Stimulated activated naive CD8-positive, alpha-beta T cell treated with anti-CD3 and anti-CD28 coated beads, Interleukin-15, Interleukin-2, amounts not matched to agents 100 ng/mL and 50 ng/mL, for 24 hours (primary cell): ENCODE measurements around the gene MAP4K4.
A peak's percentile ranks its signal among the peaks of the same experiment; 100 is the strongest.
"Not testable (repeated sequence)": the region's sequence is repeated elsewhere in the genome, so short reads cannot be mapped to it uniquely, and the experiment has no call there.

Experiments used
- H3K27ac Mint-ChIP-seq: one replicate; pipeline ENCODE4 v1.8.0; 2021; ENCODE audit warnings: mild to moderate bottlenecking, mixed read lengths
- H3K27me3 Mint-ChIP-seq: one replicate; pipeline ENCODE4 v1.8.0; 2021; ENCODE audit warnings: mixed read lengths
- H3K36me3 Mint-ChIP-seq: one replicate; pipeline ENCODE4 v1.8.0; 2021; ENCODE audit warnings: low read depth, mixed read lengths
- H3K4me1 Mint-ChIP-seq: one replicate; pipeline ENCODE4 v1.8.0; 2021; ENCODE audit warnings: low read depth, mixed read lengths
- H3K4me3 Mint-ChIP-seq: one replicate; pipeline ENCODE4 v1.8.0; 2021; ENCODE audit warnings: mild to moderate bottlenecking, mixed read lengths
- H3K9me3 Mint-ChIP-seq: one replicate; pipeline ENCODE4 v1.8.0; 2021; ENCODE audit warnings: mixed read lengths

The MAP4K4 gene

DNA sequence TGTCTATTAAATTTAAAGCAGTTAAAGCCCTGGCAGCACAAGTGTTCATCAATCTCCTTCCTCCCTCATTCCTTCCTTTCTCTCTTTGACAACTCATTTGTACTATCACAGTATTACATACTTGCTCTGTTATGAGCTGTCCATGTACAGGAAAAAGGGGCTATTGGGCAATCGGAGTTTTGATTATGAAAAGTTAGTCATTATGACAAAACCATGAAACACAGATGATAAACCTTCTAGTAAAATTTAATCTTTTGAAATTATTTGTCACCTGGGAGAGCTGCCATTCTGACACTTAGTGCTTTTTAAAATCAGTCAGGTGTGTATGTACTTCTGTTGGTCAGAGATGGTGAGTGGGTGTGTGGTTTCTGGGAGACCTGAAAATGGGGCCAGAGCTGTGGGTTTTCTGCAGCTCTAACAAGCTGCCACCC is 39.4 kb downstream of the MAP4K4 start:
- H3K27ac Mint-ChIP-seq = peak overlapping the region; percentile 78
- H3K9me3 Mint-ChIP-seq = no peaks in the 10 kb centered on the region
- peak overlapping the region; percentile 30 for H3K4me3 Mint-ChIP-seq
- H3K4me1 Mint-ChIP-seq = peaks cover 96% of the 10 kb centered on the region
- H3K36me3 Mint-ChIP-seq = peaks cover 6% of the 10 kb centered on the region
- no peaks in the 10 kb centered on the region for H3K27me3 Mint-ChIP-seq

DNA sequence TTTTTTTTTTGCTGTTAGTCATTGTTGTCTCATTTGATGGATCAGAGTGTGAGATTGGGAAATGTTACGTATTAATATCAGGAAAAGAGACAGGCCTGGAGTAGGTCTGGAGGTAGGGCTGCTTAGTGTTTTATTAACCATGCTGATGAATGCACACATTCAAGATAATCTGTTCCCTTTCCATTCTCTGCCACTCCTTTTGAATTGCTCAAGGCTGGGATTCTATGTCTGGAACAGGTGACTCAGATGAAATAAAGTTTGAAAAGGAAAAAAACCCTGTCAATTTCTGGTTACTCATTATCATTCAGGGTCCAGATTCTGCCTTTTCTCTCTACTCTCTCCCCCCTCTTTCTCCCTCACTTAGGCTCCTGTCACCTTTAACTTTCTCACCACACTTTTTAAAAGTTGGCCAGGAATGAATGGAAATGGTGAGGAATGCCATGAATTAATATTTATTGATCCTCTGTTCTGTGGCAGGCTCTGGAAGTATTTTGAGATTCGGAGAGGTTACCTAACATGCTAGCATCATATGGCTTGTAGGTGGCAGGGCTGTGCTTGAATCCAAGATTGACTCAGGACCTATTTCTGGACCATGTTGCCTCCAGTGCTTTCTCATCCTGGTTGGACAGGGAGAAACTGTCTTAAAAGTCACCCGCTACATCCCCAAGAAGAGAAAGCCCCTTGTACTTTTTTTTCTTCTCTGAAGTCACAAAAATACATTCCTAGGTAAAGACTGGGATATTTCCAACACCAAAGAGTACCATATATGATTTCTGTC is 40.2 kb downstream of the MAP4K4 start:
- H3K9me3 Mint-ChIP-seq = no peaks in the 10 kb centered on the region
- peak overlapping the region; percentile 69 for H3K27ac Mint-ChIP-seq
- peak overlapping the region; percentile 52 for H3K4me3 Mint-ChIP-seq
- no peaks in the 10 kb centered on the region for H3K27me3 Mint-ChIP-seq
- peaks cover 96% of the 10 kb centered on the region for H3K4me1 Mint-ChIP-seq
- peaks cover 6% of the 10 kb centered on the region for H3K36me3 Mint-ChIP-seq

DNA sequence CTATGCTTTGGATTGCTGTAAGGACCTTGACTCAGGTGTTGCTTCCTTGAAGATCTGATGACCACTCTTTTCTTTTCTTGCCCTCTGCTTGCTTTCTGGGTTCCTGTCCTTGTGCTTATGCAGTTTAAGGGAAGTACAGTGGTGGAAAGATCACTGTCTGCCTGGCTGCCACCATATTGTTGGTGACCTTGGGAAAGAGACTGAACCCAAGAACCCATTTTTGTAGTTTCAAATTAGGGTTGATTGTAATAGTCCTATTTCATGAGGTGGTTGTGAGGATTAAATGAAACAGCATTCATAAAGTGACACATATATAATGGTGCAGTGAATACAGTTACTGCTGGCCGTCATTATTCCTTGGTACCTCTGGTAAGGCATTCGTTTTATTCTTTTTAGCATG is 41.1 kb downstream of the MAP4K4 start:
- no peaks in the 10 kb centered on the region for H3K36me3 Mint-ChIP-seq
- H3K9me3 Mint-ChIP-seq = no peaks in the 10 kb centered on the region
- no peak overlapping the region for H3K4me3 Mint-ChIP-seq
- H3K27ac Mint-ChIP-seq = no peak overlapping the region
- H3K27me3 Mint-ChIP-seq = no peaks in the 10 kb centered on the region
- H3K4me1 Mint-ChIP-seq = peaks cover 96% of the 10 kb centered on the region

DNA sequence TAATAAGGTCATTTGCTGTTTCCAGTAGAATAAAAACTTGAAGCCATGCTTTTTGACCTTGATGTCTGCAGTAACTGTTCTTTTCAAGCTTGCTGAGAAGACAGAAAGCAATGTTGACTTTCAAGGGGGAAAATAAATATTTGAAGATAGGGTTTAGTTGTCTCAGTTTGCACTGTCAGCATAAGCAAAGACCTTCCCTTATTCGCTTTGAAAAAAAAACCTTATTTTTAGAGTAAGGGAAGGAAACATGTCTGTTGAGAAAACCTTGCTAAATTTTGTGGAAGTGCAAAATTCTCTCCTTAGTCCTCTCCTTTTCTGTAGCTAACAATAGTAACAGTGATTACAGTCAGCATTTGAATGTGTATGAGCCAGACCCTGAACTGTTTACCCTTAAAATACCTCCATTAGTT is 43.1 kb downstream of the MAP4K4 start:
- no peaks in the 10 kb centered on the region for H3K9me3 Mint-ChIP-seq
- no peaks in the 10 kb centered on the region for H3K27me3 Mint-ChIP-seq
- no peak overlapping the region for H3K27ac Mint-ChIP-seq
- no peak overlapping the region for H3K4me3 Mint-ChIP-seq
- H3K4me1 Mint-ChIP-seq = peaks cover 96% of the 10 kb centered on the region
- no peaks in the 10 kb centered on the region for H3K36me3 Mint-ChIP-seq

DNA sequence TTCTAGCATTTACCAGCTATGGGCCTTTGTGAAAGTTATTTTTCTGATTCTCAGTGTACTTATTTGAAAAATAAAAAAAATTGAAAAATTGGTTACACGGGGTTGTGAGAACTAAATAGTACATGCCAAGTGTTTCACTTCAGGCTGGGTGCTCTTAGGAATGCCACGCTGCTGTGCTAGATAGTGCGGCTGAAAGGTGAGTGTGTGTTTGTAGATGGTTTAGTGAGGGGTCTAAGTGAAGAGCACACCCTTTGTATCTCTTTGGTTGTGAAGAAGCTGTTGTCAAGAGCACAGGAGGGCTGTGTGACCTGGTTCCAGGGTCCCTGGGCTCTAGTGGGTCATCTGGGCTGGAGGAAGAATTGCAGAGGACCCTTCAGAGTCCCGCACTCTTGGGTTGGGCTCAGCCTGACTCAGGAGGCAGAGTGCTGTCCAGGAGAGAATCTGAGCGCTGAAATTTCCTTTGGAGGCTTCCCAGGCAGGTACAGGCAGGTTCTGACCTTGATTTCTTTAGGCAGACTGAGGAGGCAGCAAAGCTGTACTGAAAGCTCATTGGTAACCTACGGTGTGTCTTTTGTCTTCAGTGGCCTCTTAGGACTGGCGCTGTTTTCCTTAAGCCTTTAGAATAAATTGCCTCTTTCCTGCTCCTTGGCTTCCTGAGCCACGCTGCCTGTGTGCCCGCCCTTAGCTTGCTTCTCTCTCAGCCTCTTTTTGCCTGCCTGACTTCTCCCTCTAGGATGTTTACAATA is 44.4 kb downstream of the MAP4K4 start:
- no peaks in the 10 kb centered on the region for H3K36me3 Mint-ChIP-seq
- H3K9me3 Mint-ChIP-seq = no peaks in the 10 kb centered on the region
- H3K27ac Mint-ChIP-seq = peak overlapping the region; percentile 54
- H3K27me3 Mint-ChIP-seq = no peaks in the 10 kb centered on the region
- peak overlapping the region; percentile 0 for H3K4me3 Mint-ChIP-seq
- H3K4me1 Mint-ChIP-seq = peaks cover 96% of the 10 kb centered on the region

DNA sequence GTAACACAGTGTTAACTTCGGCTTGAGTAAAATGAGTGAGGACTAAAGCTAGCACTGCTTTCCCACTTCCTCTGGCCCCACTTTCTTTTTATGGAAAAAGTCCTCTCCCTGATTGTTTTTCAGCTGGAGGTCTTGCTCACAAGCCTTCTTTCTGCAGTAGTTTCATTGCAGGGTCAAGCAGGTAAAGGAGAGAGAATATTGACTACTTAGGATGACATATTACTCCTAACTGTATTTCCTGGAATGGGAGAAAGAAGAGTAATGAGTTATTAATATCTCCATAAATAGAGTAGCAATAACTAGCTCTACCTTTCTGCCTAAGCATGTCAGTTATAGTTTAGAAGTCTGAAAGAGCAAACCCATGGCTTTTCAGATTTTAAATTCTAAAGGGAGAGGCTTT is 45.0 kb downstream of the MAP4K4 start:
- Mint-ChIP-seq H3K27ac (peak overlapping the region; percentile 10), H3K4me3 (no peak overlapping the region), H3K4me1 (peaks cover 96% of the 10 kb centered on the region), H3K27me3 (no peaks in the 10 kb centered on the region), H3K36me3 (no peaks in the 10 kb centered on the region), H3K9me3 (no peaks in the 10 kb centered on the region)

DNA sequence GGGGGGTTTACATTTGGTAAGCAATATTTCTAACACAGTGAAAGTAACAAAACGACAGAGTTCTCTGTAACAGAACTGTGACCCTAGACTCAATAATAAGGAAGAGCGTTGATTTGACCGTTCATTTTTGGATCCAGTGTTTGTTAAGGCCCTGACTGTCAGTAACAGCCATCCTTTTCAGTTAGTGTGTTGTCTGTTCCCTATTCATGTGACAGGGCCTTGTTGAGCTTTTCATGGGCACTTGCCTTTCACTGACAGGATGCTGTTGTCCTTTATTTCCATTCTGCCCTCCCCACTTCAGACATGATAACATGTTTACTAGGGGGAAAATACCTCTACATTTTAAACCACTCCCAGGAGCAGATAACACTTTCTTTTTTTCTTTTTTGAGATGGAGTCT is 45.8 kb downstream of the MAP4K4 start:
- Mint-ChIP-seq H3K9me3 (no peaks in the 10 kb centered on the region), H3K4me1 (peaks cover 96% of the 10 kb centered on the region), H3K36me3 (no peaks in the 10 kb centered on the region), H3K27ac (peak overlapping the region; percentile 75), H3K4me3 (no peak overlapping the region), H3K27me3 (no peaks in the 10 kb centered on the region)

DNA sequence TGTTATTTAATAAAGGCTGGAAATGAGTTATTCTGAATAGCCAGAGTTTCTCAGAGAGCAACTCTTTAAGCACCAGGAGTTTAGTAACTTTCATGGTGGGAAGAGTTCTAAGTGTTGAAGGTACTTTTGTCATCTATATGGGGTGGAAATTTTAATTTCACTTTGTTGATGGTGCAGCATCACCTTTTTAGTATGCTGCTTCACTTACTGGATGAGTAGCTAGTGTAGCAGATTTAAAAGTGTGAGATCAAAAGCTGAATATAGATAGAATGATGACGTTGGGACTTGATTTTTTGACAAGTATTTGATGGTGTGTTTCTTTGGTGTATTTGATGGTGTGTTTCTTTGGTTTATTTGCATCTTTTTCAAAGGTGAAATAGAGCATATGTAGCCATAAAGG is 47.3 kb downstream of the MAP4K4 start:
- Mint-ChIP-seq H3K9me3 (no peaks in the 10 kb centered on the region), H3K4me3 (no peak overlapping the region), H3K27ac (peak overlapping the region; percentile 5), H3K36me3 (no peaks in the 10 kb centered on the region), H3K4me1 (peaks cover 83% of the 10 kb centered on the region), H3K27me3 (no peaks in the 10 kb centered on the region)

DNA sequence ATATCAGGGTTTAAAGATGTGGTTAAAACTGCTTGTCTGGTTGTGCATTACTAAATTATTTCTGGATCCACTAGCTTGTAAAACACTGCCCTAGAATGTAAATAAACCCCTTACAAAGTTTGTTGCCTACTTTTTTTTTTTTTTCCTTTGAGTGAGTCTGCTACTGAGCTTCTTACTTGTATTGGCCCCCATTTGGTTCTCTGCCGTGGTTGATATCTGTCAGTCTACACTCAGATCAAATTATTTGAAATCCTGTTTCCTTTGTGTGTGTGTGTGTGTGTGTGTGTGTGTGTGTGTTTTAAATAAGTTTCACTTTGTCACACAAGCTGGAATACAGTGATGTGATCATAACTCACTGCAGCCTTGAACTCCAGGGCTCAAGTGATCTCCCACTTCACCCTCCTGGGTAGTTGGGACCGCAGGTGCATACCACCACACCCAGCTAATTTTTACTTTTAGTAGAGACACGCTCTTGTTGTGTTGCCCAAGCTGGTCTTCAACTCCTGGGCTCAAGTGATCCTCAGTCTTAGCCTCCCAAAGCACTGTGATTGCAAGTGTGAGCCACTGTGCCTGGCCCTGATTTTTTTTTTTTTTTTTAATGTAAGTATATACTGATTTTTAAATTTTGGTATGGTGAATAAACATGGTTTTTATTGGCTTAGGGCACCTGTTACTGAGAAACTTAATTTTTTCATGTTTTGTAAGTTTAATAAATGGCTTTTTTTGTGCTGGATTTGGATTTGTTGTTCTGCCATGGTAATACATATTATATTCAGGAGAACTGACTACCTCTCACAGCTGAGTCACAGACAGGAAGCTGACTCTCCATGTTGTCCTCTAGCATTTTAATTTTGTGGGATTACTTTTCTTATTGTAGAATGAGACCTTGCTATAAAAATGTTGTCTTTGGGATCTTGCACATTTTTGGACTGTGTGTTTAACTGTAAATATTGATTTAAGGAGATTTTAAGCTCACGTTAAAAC is 48.5 kb downstream of the MAP4K4 start:
- Mint-ChIP-seq H3K9me3 (no peaks in the 10 kb centered on the region), H3K4me3 (no peak overlapping the region), H3K27ac (peak overlapping the region; percentile 68), H3K27me3 (no peaks in the 10 kb centered on the region), H3K4me1 (peaks cover 78% of the 10 kb centered on the region), H3K36me3 (no peaks in the 10 kb centered on the region)

DNA sequence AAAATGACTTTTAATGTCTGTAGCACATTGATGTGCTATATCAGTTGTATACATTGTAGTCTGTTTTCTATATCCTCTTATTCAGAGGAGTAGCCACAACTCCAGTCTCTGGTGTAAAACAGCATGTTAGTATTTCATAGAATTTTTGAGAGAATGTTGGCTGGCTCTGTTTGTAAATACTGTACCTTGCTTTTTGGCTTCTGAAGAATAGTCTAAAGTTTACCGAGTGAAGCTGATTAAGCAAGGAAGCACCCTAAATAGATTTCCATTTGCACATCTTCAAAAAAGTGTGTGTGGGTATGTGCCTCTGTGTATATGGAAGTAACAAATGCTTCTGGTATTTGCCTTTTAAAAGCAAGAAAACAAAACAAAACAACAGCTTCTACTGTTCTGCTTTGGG is 50.5 kb downstream of the MAP4K4 start:
- peaks cover 80% of the 10 kb centered on the region for H3K4me1 Mint-ChIP-seq
- no peak overlapping the region for H3K27ac Mint-ChIP-seq
- H3K9me3 Mint-ChIP-seq = no peaks in the 10 kb centered on the region
- H3K4me3 Mint-ChIP-seq = no peak overlapping the region
- H3K36me3 Mint-ChIP-seq = no peaks in the 10 kb centered on the region
- no peaks in the 10 kb centered on the region for H3K27me3 Mint-ChIP-seq

DNA sequence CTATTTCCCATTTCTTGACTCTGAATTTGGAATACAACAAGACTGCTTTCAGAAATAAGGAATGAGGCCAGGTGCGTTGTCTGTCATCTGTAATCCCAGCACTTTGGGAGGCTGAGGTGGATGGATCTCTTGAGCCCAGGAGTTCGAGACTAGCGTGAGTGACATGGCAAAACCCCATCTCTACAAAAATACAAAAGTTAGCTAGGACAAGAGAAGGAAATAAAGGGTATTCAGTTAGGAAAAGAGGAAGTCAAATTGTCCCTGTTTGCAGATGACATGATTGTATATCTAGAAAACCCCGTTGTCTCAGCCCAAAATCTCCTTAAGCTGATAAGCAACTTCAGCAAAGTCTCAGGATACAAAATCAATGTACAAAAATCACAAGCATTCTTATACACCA is 51.0 kb downstream of the MAP4K4 start:
- H3K4me1 Mint-ChIP-seq = peaks cover 80% of the 10 kb centered on the region
- H3K4me3 Mint-ChIP-seq = not testable (repeated sequence)

DNA sequence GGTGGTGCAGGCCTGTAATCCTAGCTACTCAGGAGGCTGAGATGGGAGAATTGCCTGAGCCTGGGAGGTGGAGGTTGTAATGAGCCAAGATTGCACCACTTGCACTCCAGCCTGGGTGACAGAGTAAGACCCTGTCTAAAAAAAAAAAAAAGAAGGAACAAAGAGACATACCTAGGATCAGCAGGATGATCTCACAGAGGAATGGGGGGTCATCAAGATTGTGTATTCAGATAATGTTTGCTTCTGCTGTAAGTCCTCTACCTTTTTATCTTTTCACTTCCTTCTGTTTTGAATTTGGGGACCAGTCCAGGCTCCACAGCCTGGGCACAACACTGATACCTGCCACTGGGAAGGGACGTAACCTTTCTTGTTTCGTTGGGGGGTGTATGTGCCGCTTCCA is 53.2 kb downstream of the MAP4K4 start:
- Mint-ChIP-seq H3K9me3 (no peaks in the 10 kb centered on the region), H3K36me3 (no peaks in the 10 kb centered on the region), H3K27ac (no peak overlapping the region), H3K4me1 (peaks cover 80% of the 10 kb centered on the region), H3K4me3 (no peak overlapping the region), H3K27me3 (no peaks in the 10 kb centered on the region)

More for the DNA sequence above, 51.0 kb downstream of the MAP4K4 start:
- H3K36me3 Mint-ChIP-seq, H3K9me3 Mint-ChIP-seq, H3K27me3 Mint-ChIP-seq, H3K27ac Mint-ChIP-seq: not testable (repeated sequence)

DNA sequence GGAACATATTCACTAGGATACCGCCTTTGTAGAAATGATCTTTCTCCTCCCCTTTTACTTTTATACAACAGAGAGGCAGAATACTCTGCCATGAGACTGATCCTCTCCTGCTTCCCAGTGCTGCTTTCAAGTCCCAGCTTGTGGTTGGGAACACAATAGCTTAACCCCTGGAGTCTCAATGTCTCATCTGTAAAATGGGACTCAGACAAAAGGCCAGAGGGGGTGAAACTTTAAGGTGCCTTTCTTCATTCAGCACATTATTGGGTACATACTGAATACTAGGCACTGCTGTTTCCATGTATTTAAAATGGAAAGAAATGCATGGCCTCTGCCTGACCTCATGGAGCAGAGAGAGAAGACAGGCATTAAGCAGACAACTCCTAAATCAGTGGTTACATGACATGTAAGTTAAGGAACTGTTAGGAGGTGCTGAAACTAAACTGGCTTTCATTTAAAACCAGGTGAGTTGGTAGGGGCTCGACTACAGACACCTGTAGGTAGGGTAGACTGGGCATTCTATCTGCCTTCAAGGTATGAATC is 53.8 kb downstream of the MAP4K4 start:
- Mint-ChIP-seq H3K9me3 (no peaks in the 10 kb centered on the region), H3K4me1 (peaks cover 80% of the 10 kb centered on the region), H3K27me3 (no peaks in the 10 kb centered on the region), H3K27ac (no peak overlapping the region), H3K36me3 (no peaks in the 10 kb centered on the region), H3K4me3 (no peak overlapping the region)

DNA sequence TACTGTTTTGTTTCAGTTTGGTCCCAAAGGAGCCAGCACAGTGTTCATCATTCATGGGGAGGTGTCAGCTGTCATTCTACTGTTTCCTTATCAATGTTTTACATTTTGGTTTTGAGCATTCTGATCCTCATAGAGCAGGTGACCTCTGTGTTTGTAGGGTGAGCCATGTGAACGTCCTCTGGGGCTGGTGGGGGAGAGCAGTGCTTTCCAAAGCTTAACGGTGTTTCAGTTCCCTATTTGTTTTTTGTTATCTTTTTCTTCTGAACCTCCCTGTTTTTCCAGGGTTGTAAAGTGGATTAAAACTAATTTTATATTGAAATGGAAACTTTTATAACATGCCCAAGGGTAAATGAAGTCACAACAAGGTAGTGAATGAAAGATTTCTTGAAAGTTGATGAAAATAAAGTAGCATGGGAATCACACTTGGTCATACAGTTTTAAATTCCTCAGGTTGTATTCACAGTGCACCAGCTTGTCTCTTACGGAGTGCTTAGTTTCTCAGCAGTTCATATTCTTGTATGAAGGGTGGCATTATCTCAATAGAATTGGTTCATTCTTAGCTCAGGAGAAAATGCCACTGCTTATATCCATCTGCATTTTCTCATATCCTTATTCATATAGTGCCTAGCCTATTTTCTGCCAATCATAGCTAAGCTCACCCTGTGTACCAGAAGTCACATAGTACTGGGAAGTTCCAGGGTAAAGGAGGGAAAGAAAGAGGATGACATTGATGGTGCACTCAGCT is 54.5 kb downstream of the MAP4K4 start:
- H3K4me1 Mint-ChIP-seq = peaks cover 80% of the 10 kb centered on the region
- H3K4me3 Mint-ChIP-seq = no peak overlapping the region
- H3K9me3 Mint-ChIP-seq = no peaks in the 10 kb centered on the region
- no peak overlapping the region for H3K27ac Mint-ChIP-seq
- H3K27me3 Mint-ChIP-seq = no peaks in the 10 kb centered on the region
- no peaks in the 10 kb centered on the region for H3K36me3 Mint-ChIP-seq
